Gastrocnemius medialis (tissue), 4 donors: ENCODE results near the gene ADAMTSL5.

Source experiments
- POLR2A ChIP-seq, 2 donors: fragments of 450-650 bp; IDR thresholded peaks; one replicate each; pipeline ENCODE4 v1.6.1; 2017; ENCODE audit warnings: antibody characterized with exemption in 2 of 2, mild to moderate bottlenecking in 2 of 2, moderate library complexity in 2 of 2
- TF ChIP-seq, protein P1 (sequence below), 5 experiments: fragments of 450-650 bp in 3 of 5; fragments of 200-600 bp in 2 of 5; sonication (generic) in 2 of 5; IDR thresholded peaks in 4 of 5; conservative IDR thresholded peaks in 1 of 5; 1 replicate in 4 of 5; 2 replicates in 1 of 5; pipeline ENCODE4 v1.5.1; 2016 to 2019; ENCODE audit warnings: antibody characterized with exemption in 5 of 5, mild to moderate bottlenecking in 3 of 5, moderate library complexity in 3 of 5

- TF ChIP-seq, protein P1, sequence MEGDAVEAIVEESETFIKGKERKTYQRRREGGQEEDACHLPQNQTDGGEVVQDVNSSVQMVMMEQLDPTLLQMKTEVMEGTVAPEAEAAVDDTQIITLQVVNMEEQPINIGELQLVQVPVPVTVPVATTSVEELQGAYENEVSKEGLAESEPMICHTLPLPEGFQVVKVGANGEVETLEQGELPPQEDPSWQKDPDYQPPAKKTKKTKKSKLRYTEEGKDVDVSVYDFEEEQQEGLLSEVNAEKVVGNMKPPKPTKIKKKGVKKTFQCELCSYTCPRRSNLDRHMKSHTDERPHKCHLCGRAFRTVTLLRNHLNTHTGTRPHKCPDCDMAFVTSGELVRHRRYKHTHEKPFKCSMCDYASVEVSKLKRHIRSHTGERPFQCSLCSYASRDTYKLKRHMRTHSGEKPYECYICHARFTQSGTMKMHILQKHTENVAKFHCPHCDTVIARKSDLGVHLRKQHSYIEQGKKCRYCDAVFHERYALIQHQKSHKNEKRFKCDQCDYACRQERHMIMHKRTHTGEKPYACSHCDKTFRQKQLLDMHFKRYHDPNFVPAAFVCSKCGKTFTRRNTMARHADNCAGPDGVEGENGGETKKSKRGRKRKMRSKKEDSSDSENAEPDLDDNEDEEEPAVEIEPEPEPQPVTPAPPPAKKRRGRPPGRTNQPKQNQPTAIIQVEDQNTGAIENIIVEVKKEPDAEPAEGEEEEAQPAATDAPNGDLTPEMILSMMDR (IDR thresholded peaks at IDR 0.05 in 4 of 5, conservative IDR thresholded peaks at IDR 0.05 in 1 of 5): no peak
- TF ChIP-seq POLR2A (IDR thresholded peaks at IDR 0.05): no peak
Observed at GRCh38 chr19:1472231-1473084, 40.4 kb downstream of the ADAMTSL5 start.
